ENCODE results near the gene FBN2.

GRCh38 chr5:128345247-128345646, 192.8 kb downstream of the FBN2 start:
- TF ChIP-seq, protein P1, sequence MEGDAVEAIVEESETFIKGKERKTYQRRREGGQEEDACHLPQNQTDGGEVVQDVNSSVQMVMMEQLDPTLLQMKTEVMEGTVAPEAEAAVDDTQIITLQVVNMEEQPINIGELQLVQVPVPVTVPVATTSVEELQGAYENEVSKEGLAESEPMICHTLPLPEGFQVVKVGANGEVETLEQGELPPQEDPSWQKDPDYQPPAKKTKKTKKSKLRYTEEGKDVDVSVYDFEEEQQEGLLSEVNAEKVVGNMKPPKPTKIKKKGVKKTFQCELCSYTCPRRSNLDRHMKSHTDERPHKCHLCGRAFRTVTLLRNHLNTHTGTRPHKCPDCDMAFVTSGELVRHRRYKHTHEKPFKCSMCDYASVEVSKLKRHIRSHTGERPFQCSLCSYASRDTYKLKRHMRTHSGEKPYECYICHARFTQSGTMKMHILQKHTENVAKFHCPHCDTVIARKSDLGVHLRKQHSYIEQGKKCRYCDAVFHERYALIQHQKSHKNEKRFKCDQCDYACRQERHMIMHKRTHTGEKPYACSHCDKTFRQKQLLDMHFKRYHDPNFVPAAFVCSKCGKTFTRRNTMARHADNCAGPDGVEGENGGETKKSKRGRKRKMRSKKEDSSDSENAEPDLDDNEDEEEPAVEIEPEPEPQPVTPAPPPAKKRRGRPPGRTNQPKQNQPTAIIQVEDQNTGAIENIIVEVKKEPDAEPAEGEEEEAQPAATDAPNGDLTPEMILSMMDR (IDR thresholded peaks at IDR 0.05; ENCODE audit: low read depth, low read length): no peak
- TF ChIP-seq MYC (IDR thresholded peaks at IDR 0.05; ENCODE audit: low read depth, low read length) (no peak), MAX (IDR thresholded peaks at IDR 0.05; ENCODE audit: low read depth, low read length) (no peak), POLR2A (IDR thresholded peaks at IDR 0.05; ENCODE audit: extremely low read depth, insufficient read length) (no peak)
